ENCODE results near the gene CNBP. TPM values are rescaled to one million over a fixed set of nuclear protein-coding genes. Genes with fewer than 3 reads are reported as not detected.

The CNBP gene
- total RNA-seq: 100 to 1,000 TPM; 191 to 261 (median 231) TPM

DNA sequence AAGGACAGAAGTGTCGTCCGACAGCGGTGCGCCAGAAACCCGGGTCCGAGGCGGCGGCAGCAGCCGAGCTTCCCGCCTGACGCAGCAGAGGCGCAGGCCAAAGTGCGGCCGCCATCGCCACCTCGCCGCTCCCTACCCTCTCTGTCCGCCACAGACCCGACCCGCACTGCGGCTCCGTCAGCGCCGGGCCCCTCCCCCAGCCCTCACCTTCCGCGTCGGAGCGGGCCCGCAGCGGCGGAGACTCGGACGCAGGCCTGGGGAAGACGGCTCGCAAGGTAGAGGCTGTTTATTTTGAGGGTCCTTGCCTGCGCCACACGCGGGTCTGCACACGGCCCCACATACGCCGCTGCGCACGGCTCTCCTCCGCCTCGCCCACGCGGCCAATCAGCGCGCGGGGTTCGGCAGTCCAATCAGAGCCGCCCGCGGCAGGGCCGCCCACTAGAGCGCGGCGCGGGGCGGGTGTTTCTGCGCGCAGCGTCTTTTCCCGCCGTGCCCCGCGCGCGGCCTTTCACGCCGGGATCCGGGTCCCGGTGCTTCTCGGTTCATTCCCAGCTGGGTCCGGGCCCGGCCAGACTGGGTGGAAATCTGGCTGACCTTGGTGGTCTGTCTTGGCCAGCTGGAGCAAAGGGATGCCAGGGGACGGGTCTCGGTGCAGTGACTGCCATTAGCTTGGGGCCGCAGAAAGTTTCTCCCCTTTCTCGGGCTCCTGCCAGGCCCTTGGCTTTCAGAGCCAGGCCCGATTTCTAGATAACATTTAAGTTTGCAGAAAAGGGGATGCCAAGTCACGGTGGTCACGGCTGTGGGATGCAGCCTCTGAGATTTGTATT is at the start of gene CNBP:
TSS of gene CNBP (minus strand) at position 328 of the 827 bp plus-strand sequence. CDS start 12,139 bp downstream, outside the sequence.
- peak; percentile 91 to 97 (median 96) for DNase-seq
- Histone ChIP-seq H3K4me1 (peaks cover under 1 to 37% (median 25%) of the 10 kb centered on the region in 4 donors), H3K36me3 (peaks cover 0 to 4% (median 0%) of the 10 kb centered on the region in 3 donors), H3K9me3 (no peaks in the 10 kb centered on the region), H3K27ac (peak within 1 kb of the TSS; percentile 97 to 98 (median 98)), H3K4me3 (peak within 1 kb of the TSS; percentile 71 to 94 (median 84)), H3K27me3 (no peaks in the 10 kb centered on the region)
- TF ChIP-seq POLR2A (IDR thresholded peaks at IDR 0.05): peak; percentile 96 to 97
- TF ChIP-seq, protein P1, sequence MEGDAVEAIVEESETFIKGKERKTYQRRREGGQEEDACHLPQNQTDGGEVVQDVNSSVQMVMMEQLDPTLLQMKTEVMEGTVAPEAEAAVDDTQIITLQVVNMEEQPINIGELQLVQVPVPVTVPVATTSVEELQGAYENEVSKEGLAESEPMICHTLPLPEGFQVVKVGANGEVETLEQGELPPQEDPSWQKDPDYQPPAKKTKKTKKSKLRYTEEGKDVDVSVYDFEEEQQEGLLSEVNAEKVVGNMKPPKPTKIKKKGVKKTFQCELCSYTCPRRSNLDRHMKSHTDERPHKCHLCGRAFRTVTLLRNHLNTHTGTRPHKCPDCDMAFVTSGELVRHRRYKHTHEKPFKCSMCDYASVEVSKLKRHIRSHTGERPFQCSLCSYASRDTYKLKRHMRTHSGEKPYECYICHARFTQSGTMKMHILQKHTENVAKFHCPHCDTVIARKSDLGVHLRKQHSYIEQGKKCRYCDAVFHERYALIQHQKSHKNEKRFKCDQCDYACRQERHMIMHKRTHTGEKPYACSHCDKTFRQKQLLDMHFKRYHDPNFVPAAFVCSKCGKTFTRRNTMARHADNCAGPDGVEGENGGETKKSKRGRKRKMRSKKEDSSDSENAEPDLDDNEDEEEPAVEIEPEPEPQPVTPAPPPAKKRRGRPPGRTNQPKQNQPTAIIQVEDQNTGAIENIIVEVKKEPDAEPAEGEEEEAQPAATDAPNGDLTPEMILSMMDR (IDR thresholded peaks at IDR 0.05): peak in 1 of 6 experiments; percentile 16

DNA sequence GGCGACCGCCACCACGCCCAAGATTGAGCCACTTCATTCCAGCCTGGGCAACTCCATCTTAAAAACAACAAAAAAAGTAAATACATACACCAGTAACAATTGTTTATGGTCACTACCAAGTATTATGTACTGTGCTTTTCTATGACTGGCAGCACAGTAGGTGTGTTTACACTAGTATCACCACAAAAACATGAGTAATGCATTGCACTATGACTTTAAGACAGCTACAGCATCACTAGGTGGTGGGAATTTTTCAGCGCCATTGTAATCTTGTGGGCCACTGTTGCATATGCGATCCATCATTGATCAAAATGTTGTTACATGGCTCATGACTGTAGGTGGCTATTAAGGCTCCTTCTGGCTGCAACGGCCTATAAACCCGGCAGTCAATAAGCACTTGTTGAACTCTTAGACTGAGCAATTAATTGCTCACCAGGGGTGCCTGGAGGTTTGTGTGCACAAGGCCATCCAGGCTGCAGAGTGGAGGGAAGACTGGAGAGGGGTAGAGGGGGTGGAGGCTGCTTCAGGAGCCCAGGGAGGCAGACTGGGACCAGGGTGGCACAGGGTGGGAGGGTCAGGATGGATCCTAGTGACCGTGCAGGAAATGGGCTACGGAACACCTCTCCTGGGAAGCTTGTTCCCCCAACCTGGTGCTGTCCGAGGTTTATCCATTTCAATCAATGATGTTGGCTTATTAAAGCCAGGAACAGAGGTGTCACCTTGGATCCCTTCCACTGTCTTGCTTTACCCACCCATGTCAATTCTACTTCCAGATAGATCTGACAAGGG is 47.8 kb upstream of the CNBP start:
- Histone ChIP-seq H3K4me3 (no peak overlapping the region), H3K27me3 (no peaks in the 10 kb centered on the region), H3K27ac (peak overlapping the region in 1 of 4 donors; percentile 39), H3K9me3 (no peaks in the 10 kb centered on the region), H3K4me1 (peaks cover 0 to 11% (median 0%) of the 10 kb centered on the region in 4 donors), H3K36me3 (no peaks in the 10 kb centered on the region)
- no peak for DNase-seq
- TF ChIP-seq, protein P1 (IDR thresholded peaks at IDR 0.05): no peak
- TF ChIP-seq POLR2A (IDR thresholded peaks at IDR 0.05): no peak

DNA sequence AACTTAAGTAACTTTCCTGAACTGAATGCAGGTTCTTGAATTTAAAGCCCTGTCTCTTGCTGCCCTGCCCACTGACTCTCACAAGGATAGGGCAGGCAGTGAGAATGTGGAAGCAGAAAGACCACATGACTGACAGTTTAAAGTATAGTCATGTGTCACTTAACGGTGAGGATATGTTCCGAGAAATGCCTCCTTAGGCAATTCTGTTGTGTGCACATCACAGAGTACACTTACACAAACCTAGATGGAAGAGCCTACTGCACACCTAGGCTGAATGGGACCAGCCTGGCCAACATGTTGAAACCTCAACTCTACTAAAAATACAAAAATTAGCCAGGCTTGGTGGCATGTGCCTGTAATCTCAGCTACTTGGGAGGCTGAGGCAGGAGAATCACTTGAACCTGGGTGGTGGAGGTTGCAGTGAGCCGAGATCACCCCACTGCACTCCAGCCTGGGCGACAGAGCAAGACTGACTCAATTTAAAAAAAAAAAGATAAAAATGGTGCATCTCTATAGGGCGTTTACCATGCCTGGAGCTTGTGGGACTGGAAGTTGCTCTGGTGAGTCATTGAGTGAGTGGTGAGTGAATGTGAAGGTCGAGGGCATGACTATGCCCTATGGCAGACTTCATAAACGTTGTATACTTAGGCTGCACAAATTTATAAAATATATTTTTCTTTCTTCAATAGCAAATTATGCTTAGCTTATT is 46.8 kb upstream of the CNBP start:
- no peaks in the 10 kb centered on the region for H3K36me3 ChIP-seq
- H3K27ac ChIP-seq: peak overlapping the region in 2 of 4 donors; percentile 39 to 67
- peaks cover 0 to 21% (median 2%) of the 10 kb centered on the region in 4 donors for H3K4me1 ChIP-seq
- H3K4me3 ChIP-seq: no peak overlapping the region
- no peaks in the 10 kb centered on the region for H3K27me3 ChIP-seq
- no peaks in the 10 kb centered on the region for H3K9me3 ChIP-seq
- no peak for TF ChIP-seq POLR2A (IDR thresholded peaks at IDR 0.05)
- TF ChIP-seq, protein P1 (IDR thresholded peaks at IDR 0.05): no peak
- peak in 1 of 3 donors; percentile 70 for DNase-seq

DNA sequence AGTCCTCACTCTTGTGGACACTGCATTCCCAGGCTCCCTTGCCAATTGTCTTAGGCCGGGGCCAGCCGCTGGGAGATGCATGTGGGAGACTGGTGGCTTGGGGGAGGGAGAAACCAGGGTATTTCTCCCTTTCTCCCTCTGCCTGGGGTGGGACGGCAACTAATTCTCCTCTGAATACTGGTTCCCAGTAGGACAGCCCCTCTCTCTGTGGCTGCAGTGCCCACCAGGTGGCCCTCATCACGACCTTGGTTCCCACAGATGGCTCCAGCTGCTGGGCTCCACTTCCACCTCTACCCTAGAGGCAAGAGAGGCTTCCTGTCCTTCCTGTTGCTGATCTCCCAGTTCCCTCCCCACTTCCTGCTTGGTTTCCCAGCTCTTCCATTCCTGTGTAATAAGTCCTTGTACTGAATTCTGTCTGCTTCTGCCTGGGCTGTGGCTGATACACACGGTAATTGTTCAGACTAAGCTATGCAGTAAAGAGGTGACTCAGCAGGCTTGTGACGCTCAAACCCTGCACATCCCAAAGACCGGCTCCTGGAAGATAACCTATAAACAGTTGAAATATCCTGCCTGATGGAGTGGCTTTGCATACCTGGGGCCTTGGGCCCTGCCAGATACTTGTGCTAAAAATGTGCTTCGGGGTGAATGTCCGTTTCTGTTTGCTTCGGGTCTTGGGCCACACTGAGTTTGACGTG is 45.3 kb upstream of the CNBP start:
- H3K36me3 ChIP-seq: no peaks in the 10 kb centered on the region
- H3K27ac ChIP-seq: peak overlapping the region in 3 of 4 donors; percentile 27 to 53 (median 39)
- no peak for DNase-seq
- no peak for TF ChIP-seq POLR2A (IDR thresholded peaks at IDR 0.05)
- TF ChIP-seq, protein P1 (IDR thresholded peaks at IDR 0.05): no peak
- H3K4me3 ChIP-seq: no peak overlapping the region
- no peaks in the 10 kb centered on the region for H3K9me3 ChIP-seq
- peaks cover 0 to 35% (median 5%) of the 10 kb centered on the region in 4 donors for H3K4me1 ChIP-seq
- no peaks in the 10 kb centered on the region for H3K27me3 ChIP-seq

Measured in Peyer's patch (tissue), 4 donors.